IMR-90 (cell line): Measurements from ENCODE around the gene MLLT1. TPM values are rescaled to one million over a fixed set of nuclear protein-coding genes. Genes with fewer than 3 reads are reported as not detected.

Experiments used
- ATAC-seq: fragments of 200-7000 bp; cut with Tn5 transposase; 2 replicates; pipeline ENCODE4 v1.9.1; 2020; ENCODE audit warnings: low read depth, mild to moderate bottlenecking, moderate library complexity
- BruUV-seq: library from RNA; stranded (reverse); fragments of 400-500 nt; replicated peaks from 2 replicates; lab custom pipeline; 2021; lab: Mats Ljungman, UMichigan
- CTCF ChIA-PET: fragments of 300-600 bp; formaldehyde crosslinking; extraction: SDS; loops from one replicate; lab custom pipeline; 2021; ENCODE audit warnings: antibody characterized with exemption; lab: Yijun Ruan, JAX
- POLR2A ChIA-PET: fragments of 300-600 bp; sonication (Branson Sonifier 250); formaldehyde crosslinking; loops from one replicate; lab custom pipeline; 2022; ENCODE audit warnings: antibody characterized with exemption; ENCODE audit not compliant: unreplicated experiment; lab: Charles Lee
- DNase-seq: peaks from one replicate; pipeline ENCODE4 v3.0.0; 2013
- H2AFZ ChIP-seq: replicated peaks from 2 replicates; pipeline ENCODE3; 2013; ENCODE audit warnings: low read length, mild to moderate bottlenecking; ENCODE audit not compliant: poor library complexity
- H2AK5ac ChIP-seq: 2 replicates; pipeline ENCODE4 v1.6.1; 2013; ENCODE audit warnings: low read depth, low read length, inconsistent platforms
- H2AK9ac ChIP-seq: replicated peaks from 2 replicates; pipeline ENCODE3; 2013; ENCODE audit warnings: mild to moderate bottlenecking, low read depth, low read length, moderate library complexity; ENCODE audit not compliant: poor library complexity
- H2BK120ac ChIP-seq: 2 replicates; pipeline ENCODE4 v1.6.1; 2013; ENCODE audit warnings: low read depth, low read length, inconsistent platforms
- H2BK15ac ChIP-seq: 3 replicates; pipeline ENCODE4 v1.6.1; 2013; ENCODE audit warnings: low read depth, low read length, inconsistent platforms
- H2BK20ac ChIP-seq: 2 replicates; pipeline ENCODE4 v1.6.1; 2013; ENCODE audit warnings: low read depth, mild to moderate bottlenecking, inconsistent platforms, low read length, moderate library complexity
- H2BK5ac ChIP-seq: 2 replicates; pipeline ENCODE4 v1.6.1; 2013; ENCODE audit warnings: mild to moderate bottlenecking, low read depth, low read length, inconsistent platforms; ENCODE audit not compliant: poor library complexity, severe bottlenecking
- H3K14ac ChIP-seq: replicated peaks from 2 replicates; pipeline ENCODE4 v1.6.1; 2013; ENCODE audit warnings: low read depth, low read length, inconsistent platforms
- H3K18ac ChIP-seq: 2 replicates; pipeline ENCODE4 v1.6.1; 2013; ENCODE audit warnings: low read depth, low read length, control low read depth
- H3K23ac ChIP-seq: 2 replicates; pipeline ENCODE4 v1.6.1; 2013; ENCODE audit warnings: low read depth, low read length, inconsistent platforms
- H3K27ac ChIP-seq: 2 replicates; pipeline ENCODE4 v1.5.1; 2013; ENCODE audit warnings: mild to moderate bottlenecking, control low read depth, low read length; ENCODE audit not compliant: insufficient read depth
- H3K27me3 ChIP-seq: 2 replicates; pipeline ENCODE4 v1.6.1; 2013; ENCODE audit warnings: low read length; ENCODE audit not compliant: control insufficient read depth, insufficient read depth
- H3K36me3 ChIP-seq: 2 replicates; pipeline ENCODE4 v1.6.1; 2013; ENCODE audit warnings: low read length, mixed read lengths; ENCODE audit not compliant: control insufficient read depth, insufficient read depth
- H3K4ac ChIP-seq: 2 replicates; pipeline ENCODE4 v1.6.1; 2013; ENCODE audit warnings: low read depth, low read length, inconsistent platforms
- H3K4me1 ChIP-seq: 2 replicates; pipeline ENCODE4 v1.6.1; 2013; ENCODE audit warnings: low read length, mixed read lengths; ENCODE audit not compliant: control insufficient read depth, insufficient read depth
- H3K4me2 ChIP-seq: 2 replicates; pipeline ENCODE4 v1.6.1; 2013; ENCODE audit warnings: low read depth, mild to moderate bottlenecking, control low read depth, low read length, moderate library complexity
- H3K4me3 ChIP-seq: 2 replicates; pipeline ENCODE4 v1.5.1; 2013; ENCODE audit warnings: low read depth, mild to moderate bottlenecking, control low read depth, low read length, moderate library complexity; ENCODE audit not compliant: insufficient read depth
- H3K56ac ChIP-seq: 2 replicates; pipeline ENCODE4 v1.6.1; 2013; ENCODE audit warnings: low read length, inconsistent platforms; ENCODE audit not compliant: insufficient read depth; ENCODE audit errors: extremely low read depth
- H3K79me1 ChIP-seq, 2 experiments: 2 replicates each; pipeline ENCODE4 v1.6.1; 2013; ENCODE audit warnings: low read length in 2 of 2, inconsistent platforms in 1 of 2, low read depth in 1 of 2
- H3K9ac ChIP-seq: 2 replicates; pipeline ENCODE4 v1.6.1; 2013; ENCODE audit warnings: low read depth, low read length, control low read depth
- H3K9me1 ChIP-seq: 2 replicates; pipeline ENCODE4 v1.6.1; 2013; ENCODE audit warnings: low read length, inconsistent platforms; ENCODE audit not compliant: insufficient read depth
- H3K9me3 ChIP-seq: 2 replicates; pipeline ENCODE4 v1.6.1; 2013; ENCODE audit warnings: low read length; ENCODE audit not compliant: control insufficient read depth, insufficient read depth
- H4K20me1 ChIP-seq: 2 replicates; pipeline ENCODE4 v1.6.1; 2013; ENCODE audit warnings: low read length, inconsistent platforms; ENCODE audit not compliant: insufficient read depth
- H4K5ac ChIP-seq: 2 replicates; pipeline ENCODE4 v1.6.1; 2013; ENCODE audit warnings: mild to moderate bottlenecking, low read depth, low read length, control low read depth
- H4K8ac ChIP-seq, 2 experiments: 2 replicates each; pipeline ENCODE4 v1.6.1; 2013; ENCODE audit warnings: low read depth in 2 of 2, low read length in 2 of 2, control low read depth in 1 of 2, inconsistent platforms in 1 of 2
- H4K91ac ChIP-seq: 2 replicates; pipeline ENCODE4 v1.6.1; 2013; ENCODE audit warnings: low read depth, low read length, inconsistent platforms; ENCODE audit not compliant: insufficient read depth
- BHLHE40 ChIP-seq: fragments of 150-350 bp; IDR thresholded peaks from 2 replicates; pipeline ENCODE4 v1.6.1; 2016; ENCODE audit warnings: mild to moderate bottlenecking, low read depth, low read length
- CEBPB ChIP-seq: IDR thresholded peaks from 2 replicates; pipeline ENCODE4 v1.6.1; 2012; ENCODE audit warnings: low read depth, low read length, improper control_type of control experiment
- CHD1 ChIP-seq: IDR thresholded peaks from 2 replicates; pipeline ENCODE4 v1.6.1; 2012; ENCODE audit warnings: low read depth, low read length, improper control_type of control experiment
- FOS ChIP-seq: fragments of 150-350 bp; IDR thresholded peaks from 2 replicates; pipeline ENCODE4 v1.6.1; 2016; ENCODE audit warnings: low read depth, low read length
- MAFK ChIP-seq: IDR thresholded peaks from 2 replicates; pipeline ENCODE4 v1.6.1; 2012; ENCODE audit warnings: low read depth, low read length, improper control_type of control experiment
- MAZ ChIP-seq: IDR thresholded peaks from 2 replicates; pipeline ENCODE4 v1.6.1; 2012; ENCODE audit warnings: low read depth, mild to moderate bottlenecking, low read length, improper control_type of control experiment, moderate library complexity, borderline replicate concordance
- MXI1 ChIP-seq: IDR thresholded peaks from 2 replicates; pipeline ENCODE4 v1.6.1; 2012; ENCODE audit warnings: low read depth, mild to moderate bottlenecking, low read length, moderate library complexity, borderline replicate concordance
- NFE2L2 ChIP-seq: fragments of 150-350 bp; IDR thresholded peaks from 2 replicates; pipeline ENCODE4 v1.6.1; 2016; ENCODE audit warnings: low read depth, mild to moderate bottlenecking, low read length
- POLR2A ChIP-seq: IDR thresholded peaks from 2 replicates; pipeline ENCODE4 v1.6.1; 2012; ENCODE audit warnings: mild to moderate bottlenecking, low read depth, low read length
- RAD21 ChIP-seq: IDR thresholded peaks from 2 replicates; pipeline ENCODE4 v1.6.1; 2012; ENCODE audit warnings: low read length, improper control_type of control experiment
- RCOR1 ChIP-seq: IDR thresholded peaks from 2 replicates; pipeline ENCODE4 v1.6.1; 2012; ENCODE audit warnings: mild to moderate bottlenecking, low read length, improper control_type of control experiment; ENCODE audit not compliant: insufficient replicate concordance
- RFX5 ChIP-seq: IDR thresholded peaks from 2 replicates; pipeline ENCODE4 v1.8.0; 2012; ENCODE audit warnings: low read depth, mild to moderate bottlenecking, low read length, moderate library complexity
- SMC3 ChIP-seq: fragments of 150-350 bp; IDR thresholded peaks from 2 replicates; pipeline ENCODE4 v1.6.1; 2016; ENCODE audit warnings: low read depth, mild to moderate bottlenecking, antibody characterized with exemption, low read length, moderate library complexity
- WGBS, 2 experiments: methylation state at CpG; one replicate each; pipeline versions ENCODE4 v1.1.5 to v1.1.7; 2013; ENCODE audit warnings: missing lambda C conversion rate in 2 of 2; ENCODE audit not compliant: insufficient read length in 1 of 2; ENCODE audit errors: extremely low coverage in 2 of 2; 5-methylcytosine and 5-hydroxymethylcytosine counted together
- dilution Hi-C: fragments of 300-500 bp; cut with HindIII; formaldehyde crosslinking; loops from one replicate; pipeline ENCODE4 v1.14.3; 2018; ENCODE audit warnings: low sequenced_read_pairs; ENCODE audit not compliant: unreplicated experiment
- in situ Hi-C: fragments of 300-500 bp; cut with MboI; formaldehyde crosslinking; loops from 3 replicates; pipeline ENCODE4 v1.14.3; 2019; ENCODE audit warnings: low sequenced_read_pairs, inconsistent platforms, mixed read lengths
- intact Hi-C: fragments of 100-400 bp; cut with micrococcal nuclease; formaldehyde crosslinking; loops from 2 replicates; pipeline ENCODE4 v1.10.0; 2022
- polyA plus RNA-seq, 3 experiments: library from polyadenylated mRNA; depleted of rRNA; stranded (reverse); fragments of >200 nt; gene quantifications; 2 replicates each; pipeline ENCODE4 v1.2.3, GENCODE V29; 2012; ENCODE audit warnings: low replicate concordance in 1 of 3
- total RNA-seq: library from RNA; depleted of rRNA; stranded (reverse); fragments of >200 nt; gene quantifications from 2 replicates; pipeline ENCODE4 v1.2.3, GENCODE V29; 2012
- TF ChIP-seq, protein P1 (sequence below): fragments of 150-350 bp; IDR thresholded peaks from 2 replicates; pipeline ENCODE4 v1.6.1; 2016; ENCODE audit warnings: low read depth, mild to moderate bottlenecking, low read length, moderate library complexity, borderline replicate concordance
- TF ChIP-seq, protein P2 (sequence below): fragments of 150-350 bp; IDR thresholded peaks from 2 replicates; pipeline ENCODE4 v1.6.1; 2017; ENCODE audit warnings: mild to moderate bottlenecking, antibody characterized with exemption, low read length, low read depth
- TF ChIP-seq, protein P3 (sequence below): conservative IDR thresholded peaks from 2 replicates; pipeline ENCODE4 v1.5.1; 2012; ENCODE audit warnings: mild to moderate bottlenecking, low read depth, low read length, improper control_type of control experiment

Gene MLLT1
- total and polyA plus RNA-seq, 2 of the 4 experiments (the other 2 are of a cell fraction) = 1.3 to 30.6 TPM

DNA sequence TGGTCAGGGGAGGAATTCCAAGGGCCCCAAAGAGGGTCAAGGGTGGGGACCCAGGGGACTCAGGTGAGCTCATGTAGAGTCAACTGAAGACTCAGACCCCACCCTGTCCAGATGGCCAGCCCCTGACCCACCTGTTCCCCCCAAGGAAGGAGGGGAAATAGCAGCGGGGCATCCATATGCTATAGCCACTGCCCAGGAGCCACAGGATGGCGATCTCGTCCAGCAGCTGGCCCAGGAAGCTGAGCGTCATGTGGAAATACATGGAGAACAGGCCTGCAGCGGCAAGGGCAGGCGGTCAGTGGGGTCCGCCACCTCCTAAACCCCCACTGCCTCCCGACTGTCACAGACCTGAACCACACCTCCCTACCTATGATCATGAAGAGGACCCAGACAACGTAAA, 32.2 kb upstream of the MLLT1 start:
- Histone ChIP-seq H2BK20ac (no peak overlapping the region), H2BK5ac (no peak overlapping the region), H3K9ac (no peak overlapping the region), H2BK120ac (no peak overlapping the region), H3K4ac (no peak overlapping the region), H3K9me3 (no peaks in the 10 kb centered on the region), H2AK5ac (no peak overlapping the region), H4K5ac (no peak overlapping the region), H2BK15ac (no peak overlapping the region), H3K9me1 (no peaks in the 10 kb centered on the region), H3K4me1 (no peaks in the 10 kb centered on the region), H4K8ac (no peak overlapping the region), H3K27ac (no peak overlapping the region), H4K91ac (no peak overlapping the region), H2AFZ (peak overlapping the region; percentile 71), H2AK9ac (no peak overlapping the region), H3K23ac (no peak overlapping the region), H3K4me3 (no peak overlapping the region), H3K36me3 (no peaks in the 10 kb centered on the region), H4K20me1 (no peaks in the 10 kb centered on the region), H3K27me3 (peaks cover 6% of the 10 kb centered on the region; the same call in 1 of the 2 replicates), H3K18ac (no peak overlapping the region), H3K56ac (no peak overlapping the region), H3K79me1 (no peaks in the 10 kb centered on the region), H3K14ac (no peak overlapping the region), H3K4me2 (no peak overlapping the region)
- DNase-seq = no peak
- no peak for TF ChIP-seq MXI1
- TF ChIP-seq CEBPB = no peak
- TF ChIP-seq NFE2L2 = no peak
- TF ChIP-seq, protein P1, sequence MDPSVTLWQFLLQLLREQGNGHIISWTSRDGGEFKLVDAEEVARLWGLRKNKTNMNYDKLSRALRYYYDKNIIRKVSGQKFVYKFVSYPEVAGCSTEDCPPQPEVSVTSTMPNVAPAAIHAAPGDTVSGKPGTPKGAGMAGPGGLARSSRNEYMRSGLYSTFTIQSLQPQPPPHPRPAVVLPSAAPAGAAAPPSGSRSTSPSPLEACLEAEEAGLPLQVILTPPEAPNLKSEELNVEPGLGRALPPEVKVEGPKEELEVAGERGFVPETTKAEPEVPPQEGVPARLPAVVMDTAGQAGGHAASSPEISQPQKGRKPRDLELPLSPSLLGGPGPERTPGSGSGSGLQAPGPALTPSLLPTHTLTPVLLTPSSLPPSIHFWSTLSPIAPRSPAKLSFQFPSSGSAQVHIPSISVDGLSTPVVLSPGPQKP = no peak
- TF ChIP-seq, protein P2, sequence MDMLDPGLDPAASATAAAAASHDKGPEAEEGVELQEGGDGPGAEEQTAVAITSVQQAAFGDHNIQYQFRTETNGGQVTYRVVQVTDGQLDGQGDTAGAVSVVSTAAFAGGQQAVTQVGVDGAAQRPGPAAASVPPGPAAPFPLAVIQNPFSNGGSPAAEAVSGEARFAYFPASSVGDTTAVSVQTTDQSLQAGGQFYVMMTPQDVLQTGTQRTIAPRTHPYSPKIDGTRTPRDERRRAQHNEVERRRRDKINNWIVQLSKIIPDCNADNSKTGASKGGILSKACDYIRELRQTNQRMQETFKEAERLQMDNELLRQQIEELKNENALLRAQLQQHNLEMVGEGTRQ = no peak
- no peak for TF ChIP-seq RAD21
- TF ChIP-seq SMC3 = no peak
- no peak for TF ChIP-seq MAZ
- TF ChIP-seq POLR2A = no peak
- no peak for TF ChIP-seq RCOR1
- no peak for TF ChIP-seq MAFK
- no peak for TF ChIP-seq CHD1
- TF ChIP-seq RFX5 = no peak
- no peak for TF ChIP-seq FOS
- TF ChIP-seq BHLHE40 = no peak
- TF ChIP-seq, protein P3, sequence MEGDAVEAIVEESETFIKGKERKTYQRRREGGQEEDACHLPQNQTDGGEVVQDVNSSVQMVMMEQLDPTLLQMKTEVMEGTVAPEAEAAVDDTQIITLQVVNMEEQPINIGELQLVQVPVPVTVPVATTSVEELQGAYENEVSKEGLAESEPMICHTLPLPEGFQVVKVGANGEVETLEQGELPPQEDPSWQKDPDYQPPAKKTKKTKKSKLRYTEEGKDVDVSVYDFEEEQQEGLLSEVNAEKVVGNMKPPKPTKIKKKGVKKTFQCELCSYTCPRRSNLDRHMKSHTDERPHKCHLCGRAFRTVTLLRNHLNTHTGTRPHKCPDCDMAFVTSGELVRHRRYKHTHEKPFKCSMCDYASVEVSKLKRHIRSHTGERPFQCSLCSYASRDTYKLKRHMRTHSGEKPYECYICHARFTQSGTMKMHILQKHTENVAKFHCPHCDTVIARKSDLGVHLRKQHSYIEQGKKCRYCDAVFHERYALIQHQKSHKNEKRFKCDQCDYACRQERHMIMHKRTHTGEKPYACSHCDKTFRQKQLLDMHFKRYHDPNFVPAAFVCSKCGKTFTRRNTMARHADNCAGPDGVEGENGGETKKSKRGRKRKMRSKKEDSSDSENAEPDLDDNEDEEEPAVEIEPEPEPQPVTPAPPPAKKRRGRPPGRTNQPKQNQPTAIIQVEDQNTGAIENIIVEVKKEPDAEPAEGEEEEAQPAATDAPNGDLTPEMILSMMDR = no peak
- intact Hi-C loops (no loop called here), dilution Hi-C loops (no loop called here), in situ Hi-C loops (no loop called here)
- no peak for ATAC-seq
- WGBS, 2 experiments = no CpG with 5 or more reads among the region's 9 CpGs
- ChIA-PET POLR2A (no interaction called here), CTCF (no interaction called here)
- BruUV-seq = no TSS peak
